ENCODE data around the gene OR4N5.
"Not testable (repeated sequence)": the region's sequence is repeated elsewhere in the genome, so short reads cannot be mapped to it uniquely, and the experiment has no call there.

OR4N5 gene, protein sequence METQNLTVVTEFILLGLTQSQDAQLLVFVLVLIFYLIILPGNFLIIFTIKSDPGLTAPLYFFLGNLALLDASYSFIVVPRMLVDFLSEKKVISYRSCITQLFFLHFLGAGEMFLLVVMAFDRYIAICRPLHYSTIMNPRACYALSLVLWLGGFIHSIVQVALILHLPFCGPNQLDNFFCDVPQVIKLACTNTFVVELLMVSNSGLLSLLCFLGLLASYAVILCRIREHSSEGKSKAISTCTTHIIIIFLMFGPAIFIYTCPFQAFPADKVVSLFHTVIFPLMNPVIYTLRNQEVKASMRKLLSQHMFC

DNA sequence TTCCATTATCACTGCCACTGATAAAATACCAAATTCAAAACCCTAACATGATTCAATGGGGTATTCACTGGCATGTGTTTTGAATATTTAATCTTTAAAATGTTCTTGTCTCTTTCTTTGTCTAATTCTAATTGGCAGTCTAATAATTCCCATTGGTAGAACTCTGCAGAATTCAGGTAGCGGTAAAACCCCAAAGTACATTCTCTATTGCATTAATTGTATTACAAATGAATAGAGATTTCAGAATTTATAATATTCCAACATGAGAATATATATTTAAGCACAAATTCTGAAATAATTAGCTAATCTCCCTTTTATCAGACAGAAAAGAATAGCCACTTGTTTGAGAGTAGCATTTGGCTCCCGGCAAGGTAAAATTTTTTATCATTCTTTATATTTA lies at the start of gene OR4N5:
TSS of gene OR4N5 (plus strand) at position 301 of the 400 bp plus-strand sequence. CDS start 4,916 bp downstream, outside the sequence.
- no peak for DNase-seq (ENCODE audit: low read depth in 2 of 2)

DNA sequence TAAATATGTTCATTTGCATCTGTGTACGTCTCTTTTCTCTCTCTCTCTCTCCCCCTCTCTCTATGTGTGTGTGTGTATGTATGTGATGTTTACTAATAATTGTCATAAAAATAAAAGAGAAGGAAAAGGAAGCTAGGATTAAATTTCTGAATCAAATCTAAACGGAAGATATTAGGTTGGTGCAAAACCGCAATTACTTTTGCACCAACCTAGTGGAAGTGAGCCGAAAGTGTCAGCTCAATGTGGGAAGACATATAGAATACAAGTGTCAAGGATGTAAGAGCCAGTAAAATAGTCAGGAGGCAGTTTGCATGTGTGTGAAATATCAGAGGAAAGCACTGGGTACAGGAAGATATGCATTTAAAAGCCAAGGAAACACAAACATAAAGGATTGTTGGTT lies 46.6 kb upstream of the OR4N5 start:
- no peak for DNase-seq (ENCODE audit: low read depth in 2 of 2)

DNA sequence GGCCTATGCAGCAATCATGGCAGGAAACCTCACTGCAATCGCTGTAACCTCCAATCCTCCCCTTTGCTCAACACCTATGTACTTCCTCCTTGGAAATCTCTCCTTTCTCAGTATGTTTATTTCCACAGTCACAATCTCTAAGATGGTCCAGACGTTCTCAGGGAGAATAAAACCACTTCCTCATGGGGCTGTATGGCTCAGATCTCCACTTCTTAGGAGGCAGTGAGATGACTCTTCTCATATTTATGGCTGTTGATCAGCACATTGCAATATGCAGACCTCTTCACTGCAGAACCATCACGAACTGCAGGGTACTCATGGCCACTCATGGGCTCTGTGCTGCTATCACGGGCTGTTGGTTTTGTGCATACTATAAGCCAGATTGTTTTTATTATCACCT lies 45.2 kb upstream of the OR4N5 start:
- DNase-seq (ENCODE audit: low read depth in 2 of 2): no peak

GRCh38 chr14:20098926-20099770 lies 39.5 kb upstream of the OR4N5 start:
- DNase-seq (ENCODE audit: low read depth in 2 of 2): not testable (repeated sequence)

DNA sequence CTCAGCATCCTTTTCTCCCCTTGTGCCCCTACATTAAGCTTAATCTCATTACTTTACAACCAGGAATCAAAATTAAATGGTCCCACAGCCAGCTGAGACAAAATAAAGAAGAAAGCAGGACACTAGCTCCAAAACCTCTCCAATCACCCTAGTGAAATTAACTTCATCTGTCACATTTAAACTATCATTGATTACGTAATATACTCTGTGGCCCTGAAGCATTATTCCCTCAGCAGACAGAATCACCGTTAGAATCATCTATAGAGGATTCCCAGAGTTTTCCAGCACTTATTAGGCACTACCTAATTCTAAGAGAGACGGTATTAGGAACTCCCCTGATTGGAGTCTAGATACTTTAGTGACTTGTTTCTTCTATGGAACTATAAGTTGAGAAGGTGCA lies 28.2 kb upstream of the OR4N5 start, which contains the start of gene OR4K17:
TSS of gene OR4K17 (plus strand) at position 302 of the 400 bp plus-strand sequence. CDS start 6,761 bp downstream, outside the sequence.
- no peak for DNase-seq (ENCODE audit: low read depth in 2 of 2)

- DNase-seq (ENCODE audit: low read depth in 2 of 2): no peak
These were observed 26.3 kb upstream of the OR4N5 start for GRCh38 chr14:20112321-20112720.

DNA sequence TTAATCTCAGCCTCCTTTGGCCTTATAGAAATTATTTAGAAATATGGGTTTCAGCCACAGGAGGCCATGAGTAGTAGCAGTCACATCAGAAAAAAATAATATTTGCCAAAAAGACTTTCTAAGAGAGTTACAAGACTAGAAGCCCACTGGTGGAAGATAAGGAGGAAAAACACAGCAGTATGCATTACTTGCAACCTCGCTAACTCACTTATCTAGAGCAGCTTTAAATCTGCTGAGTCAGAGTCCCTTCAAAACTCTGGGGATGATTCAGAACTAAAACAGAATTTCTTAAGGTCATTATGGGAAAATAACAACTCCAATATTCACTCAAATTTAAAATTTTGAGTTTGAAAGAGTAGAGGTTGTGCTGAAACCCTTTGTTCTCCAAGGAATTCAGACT lies 21.9 kb upstream of the OR4N5 start:
- DNase-seq (ENCODE audit: low read depth in 2 of 2): no peak

GRCh38 chr14:20118795-20119194 lies 19.8 kb upstream of the OR4N5 start:
- no peak for DNase-seq (ENCODE audit: low read depth in 2 of 2)

GRCh38 chr14:20143911-20144310 lies 5.3 kb downstream of the OR4N5 start:
- no peak for DNase-seq (ENCODE audit: low read depth in 2 of 2)

GRCh38 chr14:20144820-20145219 lies 6.2 kb downstream of the OR4N5 start:
- no peak for DNase-seq (ENCODE audit: low read depth in 2 of 2)

GRCh38 chr14:20164462-20164861 lies 25.8 kb downstream of the OR4N5 start:
- no peak for DNase-seq (ENCODE audit: low read depth in 2 of 2)

- DNase-seq (ENCODE audit: low read depth in 2 of 2): no peak
These were observed 28.5 kb downstream of the OR4N5 start for GRCh38 chr14:20167091-20167490.

DNA sequence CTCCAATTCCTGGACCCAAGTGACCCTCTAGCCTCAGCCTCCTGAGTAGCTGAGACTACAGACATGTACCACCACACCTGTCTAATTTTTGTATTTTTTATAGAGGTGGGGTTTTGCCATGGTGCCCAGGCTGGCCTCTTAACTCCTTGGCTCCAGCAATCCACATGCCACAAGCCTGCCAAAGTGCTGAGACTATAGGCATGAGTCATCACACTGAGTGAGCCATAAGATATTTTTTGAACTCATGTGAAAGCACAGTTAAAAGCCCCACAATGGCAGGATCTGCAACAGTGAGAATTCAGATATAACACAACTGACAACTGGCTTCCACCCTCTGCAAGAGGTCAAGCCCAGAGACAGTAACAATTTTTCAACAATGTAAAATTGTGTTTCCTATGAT lies 31.2 kb downstream of the OR4N5 start:
- not testable (repeated sequence) for DNase-seq (ENCODE audit: low read depth in 2 of 2)

DNA sequence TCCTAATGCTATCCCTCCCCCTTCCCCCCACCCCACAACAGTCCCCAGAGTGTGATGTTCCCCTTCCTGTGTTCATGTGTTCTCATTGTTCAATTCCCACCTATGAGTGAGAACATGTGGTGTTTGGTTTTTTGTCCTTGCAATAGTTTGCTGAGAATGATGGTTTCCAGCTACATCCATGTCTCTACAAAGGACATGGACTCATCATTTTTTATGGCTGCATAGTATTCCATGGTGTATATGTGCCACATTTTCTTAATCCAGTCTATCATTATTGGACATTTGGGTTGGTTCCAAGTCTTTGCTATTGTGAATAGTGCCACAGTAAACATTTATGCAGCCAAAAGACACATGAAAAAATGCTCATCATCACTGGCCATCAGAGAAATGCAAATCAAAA lies 35.6 kb downstream of the OR4N5 start:
- not testable (repeated sequence) for DNase-seq (ENCODE audit: low read depth in 2 of 2)

DNA sequence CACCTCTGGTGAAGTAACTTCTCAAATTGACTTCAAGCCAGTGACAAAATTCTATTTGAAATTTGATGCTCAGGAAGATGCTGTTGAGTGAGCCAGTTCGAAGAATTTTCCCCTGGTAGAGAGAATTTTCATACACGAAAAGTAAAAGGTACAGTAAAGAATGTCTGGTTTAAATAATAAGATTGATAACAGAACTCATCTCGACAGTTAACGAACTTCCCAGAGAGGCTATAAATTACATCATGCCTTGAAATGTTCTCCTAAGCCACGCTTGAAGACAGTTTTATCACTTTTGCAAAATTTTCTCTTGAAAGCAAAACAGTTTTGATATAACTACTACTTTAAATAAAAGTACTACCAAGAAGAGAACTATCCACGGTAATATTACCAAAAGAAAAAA lies 37.7 kb downstream of the OR4N5 start:
- DNase-seq (ENCODE audit: low read depth in 2 of 2): no peak

- no peak for DNase-seq (ENCODE audit: low read depth in 2 of 2)
These were observed 38.9 kb downstream of the OR4N5 start for GRCh38 chr14:20177433-20177974.

- DNase-seq (ENCODE audit: low read depth in 2 of 2): no peak
These were observed 40.6 kb downstream of the OR4N5 start for GRCh38 chr14:20179218-20179617.

DNA sequence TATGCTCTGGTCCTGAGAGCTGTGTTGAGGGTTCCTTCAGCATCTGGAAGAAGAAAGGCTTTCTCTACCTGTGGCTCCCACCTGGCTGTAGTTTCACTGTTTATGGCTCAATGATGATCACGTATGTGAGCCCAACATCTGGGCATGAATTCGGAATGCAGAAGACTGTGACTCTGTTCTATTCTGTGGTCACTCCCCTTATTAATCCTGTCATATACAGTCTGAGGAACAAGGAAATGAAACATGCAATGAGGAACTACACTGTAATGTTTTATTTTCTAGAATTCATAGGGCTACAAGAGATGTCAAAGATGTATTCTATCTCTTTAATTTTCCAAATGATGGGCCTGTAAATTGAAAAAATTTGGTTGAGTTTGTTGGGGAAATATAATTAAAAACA lies 41.3 kb downstream of the OR4N5 start:
- DNase-seq (ENCODE audit: low read depth in 2 of 2): no peak

DNA sequence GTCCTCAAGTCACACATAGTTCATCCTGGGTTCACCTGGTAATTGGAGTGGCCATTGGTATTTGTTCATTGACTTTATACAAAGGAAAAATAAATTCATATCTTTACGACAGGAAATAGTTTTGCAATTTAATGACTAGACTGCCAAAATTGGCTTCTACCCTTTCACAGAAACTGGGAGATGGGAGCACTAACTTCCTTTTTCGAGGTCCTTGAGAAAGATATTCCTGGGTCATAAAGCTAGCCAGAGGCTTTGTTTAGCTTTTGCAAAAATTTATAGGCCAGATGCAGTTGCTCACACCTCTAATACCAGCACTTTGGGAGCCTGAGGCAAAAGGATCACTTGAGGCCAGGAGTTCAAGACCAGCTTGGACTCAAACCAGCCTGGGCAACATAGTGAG lies 41.9 kb downstream of the OR4N5 start:
- no peak for DNase-seq (ENCODE audit: low read depth in 2 of 2)

GRCh38 chr14:20184181-20184580 lies 45.6 kb downstream of the OR4N5 start:
- no peak for DNase-seq (ENCODE audit: low read depth in 2 of 2)

DNA sequence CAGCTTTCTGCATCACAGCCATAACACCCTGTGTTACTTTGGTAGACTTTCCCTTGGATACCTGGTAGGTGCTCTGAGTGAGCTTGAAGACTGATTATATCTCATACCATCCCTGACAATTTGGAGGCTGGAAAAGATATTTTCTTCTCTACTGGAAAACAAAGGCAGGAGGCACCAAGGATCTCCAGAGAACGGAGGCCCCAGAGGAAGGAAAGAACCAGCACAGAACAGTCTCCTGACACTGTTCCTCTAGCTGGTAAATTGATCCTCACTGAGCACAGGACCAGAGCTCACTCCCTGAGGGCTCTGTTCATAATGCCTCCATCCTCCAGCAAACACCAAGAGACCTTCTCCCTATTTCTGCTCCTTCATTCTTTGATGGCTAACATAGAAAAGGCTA lies 52.0 kb downstream of the OR4N5 start, which contains the start of gene OR11G2:
TSS of gene OR11G2 (plus strand) at position 301 of the 400 bp plus-strand sequence. CDS start 6,542 bp downstream, outside the sequence.
- no peak for DNase-seq (ENCODE audit: low read depth in 2 of 2)

DNA sequence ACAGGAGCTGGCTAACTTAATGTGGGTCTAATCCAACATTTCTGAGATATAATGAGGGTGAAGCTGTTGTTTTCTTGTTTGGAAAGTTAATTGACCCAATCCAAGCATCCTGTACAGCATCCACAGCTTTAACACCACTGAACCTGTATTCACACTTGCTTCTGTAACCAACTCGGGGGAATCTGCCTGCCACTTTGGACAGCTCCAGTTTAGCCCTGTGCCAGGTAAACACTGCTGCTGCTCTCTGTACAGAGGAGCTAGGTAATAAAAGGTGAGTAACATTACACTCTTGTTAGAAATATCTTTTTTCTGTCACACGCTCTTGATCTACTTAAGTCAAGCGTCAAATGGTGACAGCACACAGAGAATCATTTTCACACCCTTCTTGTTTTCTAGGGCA lies 52.8 kb downstream of the OR4N5 start:
- no peak for DNase-seq (ENCODE audit: low read depth in 2 of 2)

DNA sequence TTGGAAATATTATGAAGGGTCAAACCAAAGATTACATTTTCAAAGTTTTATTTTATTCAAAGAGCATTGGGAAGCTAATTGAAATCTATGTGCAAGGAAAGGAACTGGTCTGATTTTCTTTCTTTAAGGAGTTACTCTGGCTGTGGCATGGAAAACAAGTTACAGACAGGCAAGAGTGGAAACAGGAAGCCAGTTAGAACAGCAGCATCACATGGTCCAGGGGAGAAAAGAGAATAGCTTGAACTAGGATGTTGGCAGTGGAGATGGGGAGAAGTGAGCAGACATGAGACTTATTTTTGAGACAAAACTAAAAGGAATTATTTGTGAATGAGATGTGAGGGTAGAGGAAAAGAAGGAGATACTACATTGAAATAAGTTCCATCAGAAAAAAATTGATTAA lies 55.5 kb downstream of the OR4N5 start:
- DNase-seq (ENCODE audit: low read depth in 2 of 2): no peak
